ENCODE measurements around the gene TMTC1. TPM values are rescaled to one million over a fixed set of nuclear protein-coding genes. Genes with fewer than 3 reads are reported as not detected.
A peak's percentile ranks its signal among the peaks of the same experiment; 100 is the strongest.

Gene TMTC1
- total and polyA plus RNA-seq, 2 donors (not counting 1 experiment from before 2014, with no cell fraction given), result 62.2 to 222 TPM

GRCh38 chr12:29617407-29617803 lies 166.3 kb downstream of the TMTC1 start:
- Histone ChIP-seq H3K36me3 (ENCODE audit: control insufficient read depth, insufficient read depth, low read length) (no peaks in the 10 kb centered on the region), H3K4me1 (ENCODE audit: control insufficient read depth, extremely low read depth, insufficient read depth, low read length) (no peaks in the 10 kb centered on the region), H3K79me2 (ENCODE audit: control insufficient read depth, insufficient read depth, low read length) (no peaks in the 10 kb centered on the region), H3K9ac (ENCODE audit: insufficient read depth, low read length) (no peak overlapping the region), H3K27me3 (ENCODE audit: control insufficient read depth, insufficient read depth, low read length) (no peaks in the 10 kb centered on the region), H3K4me3 (replicated peaks in 1 of 4; ENCODE audit: control extremely low read depth in 1 of 4, insufficient read depth in 1 of 4, low read depth in 3 of 4, low read length in 4 of 4) (no peak overlapping the region), H4K20me1 (ENCODE audit: control insufficient read depth, extremely low read depth, insufficient read depth, low read length) (no peaks in the 10 kb centered on the region), H3K9me3 (ENCODE audit: control insufficient read depth, insufficient read depth, low read depth, low read length) (no peaks in the 10 kb centered on the region), H3K4me2 (ENCODE audit: extremely low read depth, insufficient read depth, low read length) (no peak overlapping the region), H3K27ac (ENCODE audit: insufficient read depth, low read length) (no peak overlapping the region), H2AFZ (ENCODE audit: low read length) (no peak overlapping the region)
- TF ChIP-seq CTCF (conservative IDR thresholded peaks at IDR 0.05 in 1 of 2, IDR thresholded peaks at IDR 0.05 in 1 of 2; ENCODE audit: low read depth in 1 of 2, low read length in 2 of 2) (no peak), EZH2 (IDR thresholded peaks at IDR 0.05; ENCODE audit: low read length, missing control alignments) (no peak)
- peak in 1 of 2 donors; percentile 39 for DNase-seq (ENCODE audit: low read depth in 2 of 2)

GRCh38 chr12:29616664-29617406 lies 166.9 kb downstream of the TMTC1 start:
- Histone ChIP-seq H3K4me2 (ENCODE audit: extremely low read depth, insufficient read depth, low read length) (no peak overlapping the region), H3K9ac (ENCODE audit: insufficient read depth, low read length) (no peak overlapping the region), H3K36me3 (ENCODE audit: control insufficient read depth, insufficient read depth, low read length) (no peaks in the 10 kb centered on the region), H2AFZ (ENCODE audit: low read length) (no peak overlapping the region), H3K27ac (ENCODE audit: insufficient read depth, low read length) (no peak overlapping the region), H3K4me3 (replicated peaks in 1 of 4; ENCODE audit: control extremely low read depth in 1 of 4, insufficient read depth in 1 of 4, low read depth in 3 of 4, low read length in 4 of 4) (no peak overlapping the region), H3K4me1 (ENCODE audit: control insufficient read depth, extremely low read depth, insufficient read depth, low read length) (no peaks in the 10 kb centered on the region), H3K79me2 (ENCODE audit: control insufficient read depth, insufficient read depth, low read length) (no peaks in the 10 kb centered on the region), H3K27me3 (ENCODE audit: control insufficient read depth, insufficient read depth, low read length) (no peaks in the 10 kb centered on the region), H3K9me3 (ENCODE audit: control insufficient read depth, insufficient read depth, low read depth, low read length) (no peaks in the 10 kb centered on the region), H4K20me1 (ENCODE audit: control insufficient read depth, extremely low read depth, insufficient read depth, low read length) (no peaks in the 10 kb centered on the region)
- no peak for TF ChIP-seq CTCF (conservative IDR thresholded peaks at IDR 0.05 in 1 of 2, IDR thresholded peaks at IDR 0.05 in 1 of 2; ENCODE audit: low read depth in 1 of 2, low read length in 2 of 2)
- TF ChIP-seq EZH2 (IDR thresholded peaks at IDR 0.05; ENCODE audit: low read length, missing control alignments), result no peak
- peak; percentile 86 to 90 for DNase-seq (ENCODE audit: low read depth in 2 of 2)

- Histone ChIP-seq H3K27ac (ENCODE audit: insufficient read depth, low read length) (no peak overlapping the region), H3K79me2 (ENCODE audit: control insufficient read depth, insufficient read depth, low read length) (no peaks in the 10 kb centered on the region), H3K9me3 (ENCODE audit: control insufficient read depth, insufficient read depth, low read depth, low read length) (no peaks in the 10 kb centered on the region), H3K9ac (ENCODE audit: insufficient read depth, low read length) (no peak overlapping the region), H3K4me3 (replicated peaks in 1 of 4; ENCODE audit: control extremely low read depth in 1 of 4, insufficient read depth in 1 of 4, low read depth in 3 of 4, low read length in 4 of 4) (no peak overlapping the region), H4K20me1 (ENCODE audit: control insufficient read depth, extremely low read depth, insufficient read depth, low read length) (no peaks in the 10 kb centered on the region), H3K4me2 (ENCODE audit: extremely low read depth, insufficient read depth, low read length) (no peak overlapping the region), H3K4me1 (ENCODE audit: control insufficient read depth, extremely low read depth, insufficient read depth, low read length) (no peaks in the 10 kb centered on the region), H3K27me3 (ENCODE audit: control insufficient read depth, insufficient read depth, low read length) (no peaks in the 10 kb centered on the region), H2AFZ (ENCODE audit: low read length) (no peak overlapping the region), H3K36me3 (ENCODE audit: control insufficient read depth, insufficient read depth, low read length) (no peaks in the 10 kb centered on the region)
- DNase-seq (ENCODE audit: low read depth in 2 of 2), result peak; percentile 22 to 30
- no peak for TF ChIP-seq CTCF (conservative IDR thresholded peaks at IDR 0.05 in 1 of 2, IDR thresholded peaks at IDR 0.05 in 1 of 2; ENCODE audit: low read depth in 1 of 2, low read length in 2 of 2)
- TF ChIP-seq EZH2 (IDR thresholded peaks at IDR 0.05; ENCODE audit: low read length, missing control alignments), result no peak
Observed at GRCh38 chr12:29614694-29615325, 168.9 kb downstream of the TMTC1 start.
